Neural cell (in vitro differentiated cells): Measurements from ENCODE around the gene NCAM1. TPM values are rescaled to one million over a fixed set of nuclear protein-coding genes. Genes with fewer than 3 reads are reported as not detected.

Experiments
- H2AFZ ChIP-seq: fragments of 200-600, 300-800 bp; sonication (generic), shearing (Covaris generic); 2 replicates; pipeline ENCODE4 v1.6.0; 2014; ENCODE audit warnings: low read depth, mild to moderate bottlenecking, antibody characterized with exemption, low read length, moderate library complexity
- H3F3A ChIP-seq: fragments of 200-600 bp; shearing (Covaris generic); 2 replicates; pipeline ENCODE4 v1.6.1; 2016; ENCODE audit warnings: mild to moderate bottlenecking, moderate library complexity, mixed read lengths, antibody characterized with exemption, low read length; ENCODE audit not compliant: insufficient read depth, poor library complexity, severe bottlenecking
- H3K27ac ChIP-seq: fragments of 200-600, 300-800 bp; sonication (generic), shearing (Covaris generic); 2 replicates; pipeline ENCODE4 v1.5.1; 2014; ENCODE audit warnings: mild to moderate bottlenecking, low read length, moderate library complexity
- H3K27me3 ChIP-seq: fragments of 300-800, 200-600 bp; sonication (generic), shearing (Covaris generic); 2 replicates; pipeline ENCODE4 v1.6.0; 2014; ENCODE audit warnings: mild to moderate bottlenecking, low read depth, low read length, moderate library complexity; ENCODE audit not compliant: insufficient read depth
- H3K36me3 ChIP-seq: fragments of 300-800, 200-600 bp; sonication (generic), shearing (Covaris generic); 2 replicates; pipeline ENCODE4 v1.5.1; 2014; ENCODE audit warnings: mild to moderate bottlenecking, antibody characterized with exemption, low read length, moderate library complexity; ENCODE audit not compliant: insufficient read depth
- H3K4me2 ChIP-seq: fragments of 300-800, 200-600 bp; sonication (generic), shearing (Covaris generic); 2 replicates; pipeline ENCODE4 v1.6.0; 2014; ENCODE audit warnings: mild to moderate bottlenecking, low read length
- H3K4me3 ChIP-seq: fragments of 300-800, 200-600 bp; sonication (generic), shearing (Covaris generic); 2 replicates; pipeline ENCODE4 v1.5.1; 2014; ENCODE audit warnings: mild to moderate bottlenecking, low read length, moderate library complexity
- H3K79me2 ChIP-seq: fragments of 200-600 bp; shearing (Covaris generic); replicated peaks from 2 replicates; pipeline ENCODE4 v1.6.0; 2014; ENCODE audit warnings: mild to moderate bottlenecking, low read length, moderate library complexity; ENCODE audit not compliant: insufficient read depth
- H3K9ac ChIP-seq: fragments of 300-800, 200-600 bp; sonication (generic), shearing (Covaris generic); 2 replicates; pipeline ENCODE4 v1.6.1; 2016; ENCODE audit warnings: mild to moderate bottlenecking, low read length, mixed read lengths
- H3K9me2 ChIP-seq: fragments of 200-600 bp; shearing (Covaris generic); 2 replicates; pipeline ENCODE4 v1.6.1; 2016; ENCODE audit warnings: mild to moderate bottlenecking, low read length, mixed read lengths; ENCODE audit not compliant: insufficient read depth
- H3K9me3 ChIP-seq: fragments of 200-600, 300-800 bp; sonication (generic), shearing (Covaris generic); 2 replicates; pipeline ENCODE4 v1.6.1; 2016; ENCODE audit warnings: mild to moderate bottlenecking, mixed run types, low read length, moderate library complexity, mixed read lengths
- H4K20me1 ChIP-seq: fragments of 200-600 bp; shearing (Covaris generic); 2 replicates; pipeline ENCODE4 v1.6.1; 2016; ENCODE audit warnings: mild to moderate bottlenecking, mixed run types; ENCODE audit not compliant: insufficient read depth
- EP300 ChIP-seq: fragments of 450-650 bp; conservative IDR thresholded peaks from 2 replicates; pipeline ENCODE4 v1.6.1; 2014; ENCODE audit warnings: antibody characterized with exemption, mild to moderate bottlenecking, moderate library complexity; ENCODE audit not compliant: poor library complexity, severe bottlenecking
- EZH2 ChIP-seq: fragments of 200-600, 300-800 bp; shearing (Covaris generic), sonication (generic); IDR thresholded peaks from 2 replicates; pipeline ENCODE4 v1.6.1; 2014; ENCODE audit warnings: antibody characterized with exemption, low read length, borderline replicate concordance, mild to moderate bottlenecking; ENCODE audit not compliant: insufficient read depth, poor library complexity, severe bottlenecking
- MXI1 ChIP-seq: fragments of 450-650 bp; conservative IDR thresholded peaks from 2 replicates; pipeline ENCODE4 v1.6.1; 2014; ENCODE audit warnings: antibody characterized with exemption, mild to moderate bottlenecking; ENCODE audit not compliant: poor library complexity, severe bottlenecking
- RAD21 ChIP-seq: fragments of 450-650 bp; conservative IDR thresholded peaks from 2 replicates; pipeline ENCODE4 v1.6.1; 2014; ENCODE audit warnings: antibody characterized with exemption, mild to moderate bottlenecking, moderate library complexity
- SMC3 ChIP-seq: fragments of 450-650 bp; conservative IDR thresholded peaks from 2 replicates; pipeline ENCODE4 v1.6.1; 2014; ENCODE audit warnings: antibody characterized with exemption, mild to moderate bottlenecking, moderate library complexity; ENCODE audit not compliant: poor library complexity
- TAF1 ChIP-seq: IDR thresholded peaks from 2 replicates; pipeline ENCODE4 v1.6.1; 2012; ENCODE audit warnings: low read depth
- polyA plus RNA-seq: library from polyadenylated mRNA; depleted of rRNA; stranded (reverse); fragments of >200 nt; gene quantifications from 2 replicates; pipeline ENCODE4 v1.2.3, GENCODE V29; 2014
- TF ChIP-seq, protein P1 (sequence below): IDR thresholded peaks from 2 replicates; pipeline ENCODE4 v1.6.1; 2012; ENCODE audit warnings: borderline replicate concordance
- TF ChIP-seq, protein P2 (sequence below): fragments of 450-650 bp; IDR thresholded peaks from 2 replicates; pipeline ENCODE4 v1.5.1; 2014; ENCODE audit warnings: antibody characterized with exemption, mild to moderate bottlenecking, moderate library complexity; ENCODE audit not compliant: poor library complexity, severe bottlenecking

The NCAM1 gene
- polyA plus RNA-seq, 1 donor from 2014 or later: 120 TPM

DNA sequence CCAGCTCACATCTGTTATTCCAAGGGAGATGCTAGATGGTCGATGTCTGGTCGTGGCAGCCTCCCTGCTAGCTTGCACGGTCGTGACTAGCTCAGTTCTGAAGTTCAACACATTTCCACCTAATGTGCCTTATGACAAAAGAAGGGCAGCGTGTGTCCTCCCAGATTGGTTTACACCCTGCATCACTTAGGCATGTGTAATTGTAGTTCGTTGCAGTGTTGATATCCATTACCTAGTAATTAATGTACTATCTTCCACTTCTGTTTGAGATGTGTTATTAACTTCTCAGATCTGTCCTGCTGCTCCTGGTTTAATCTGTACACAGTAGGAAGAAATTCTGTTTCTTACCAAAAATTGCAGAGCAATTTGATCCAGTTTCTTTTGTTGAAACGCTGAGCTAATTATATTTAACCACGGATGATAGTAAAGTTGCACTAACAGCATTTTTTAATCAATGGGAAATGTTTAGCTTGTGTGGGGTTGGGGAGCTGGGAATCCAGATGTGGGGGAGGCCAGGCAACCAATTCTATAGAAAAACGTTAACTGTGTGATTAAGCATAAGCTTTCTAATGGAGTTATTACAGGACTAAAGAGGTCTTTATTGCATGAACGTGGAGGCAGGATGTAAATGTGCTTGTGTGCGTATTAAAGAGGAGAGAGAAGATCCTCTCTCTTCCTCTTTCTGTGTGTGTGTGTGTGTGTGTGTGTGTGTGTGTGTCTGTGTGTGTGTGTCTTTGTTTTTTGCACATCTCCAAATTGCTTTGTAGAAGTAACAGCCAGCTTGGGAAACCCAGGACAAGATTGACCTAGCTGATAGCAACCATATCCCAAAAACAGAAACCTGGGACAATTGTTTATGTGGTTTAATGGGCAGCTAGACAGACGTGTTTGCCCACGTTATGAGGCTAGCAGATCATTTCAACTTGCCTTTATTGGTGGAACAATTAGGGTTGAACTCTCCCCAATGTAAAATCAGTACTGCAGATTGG, 207.4 kb downstream of the NCAM1 start:
- Histone ChIP-seq H3K4me2 (no peak overlapping the region), H3K9ac (no peak overlapping the region), H3K27ac (no peak overlapping the region), H2AFZ (no peak overlapping the region), H3K27me3 (no peaks in the 10 kb centered on the region), H3K36me3 (no peaks in the 10 kb centered on the region), H3K4me3 (no peak overlapping the region), H3F3A (no peaks in the 10 kb centered on the region), H3K9me2 (no peaks in the 10 kb centered on the region), H4K20me1 (peaks cover 14% of the 10 kb centered on the region), H3K9me3 (no peaks in the 10 kb centered on the region), H3K79me2 (peaks cover 25% of the 10 kb centered on the region)
- no peak for TF ChIP-seq RAD21
- TF ChIP-seq, protein P1, sequence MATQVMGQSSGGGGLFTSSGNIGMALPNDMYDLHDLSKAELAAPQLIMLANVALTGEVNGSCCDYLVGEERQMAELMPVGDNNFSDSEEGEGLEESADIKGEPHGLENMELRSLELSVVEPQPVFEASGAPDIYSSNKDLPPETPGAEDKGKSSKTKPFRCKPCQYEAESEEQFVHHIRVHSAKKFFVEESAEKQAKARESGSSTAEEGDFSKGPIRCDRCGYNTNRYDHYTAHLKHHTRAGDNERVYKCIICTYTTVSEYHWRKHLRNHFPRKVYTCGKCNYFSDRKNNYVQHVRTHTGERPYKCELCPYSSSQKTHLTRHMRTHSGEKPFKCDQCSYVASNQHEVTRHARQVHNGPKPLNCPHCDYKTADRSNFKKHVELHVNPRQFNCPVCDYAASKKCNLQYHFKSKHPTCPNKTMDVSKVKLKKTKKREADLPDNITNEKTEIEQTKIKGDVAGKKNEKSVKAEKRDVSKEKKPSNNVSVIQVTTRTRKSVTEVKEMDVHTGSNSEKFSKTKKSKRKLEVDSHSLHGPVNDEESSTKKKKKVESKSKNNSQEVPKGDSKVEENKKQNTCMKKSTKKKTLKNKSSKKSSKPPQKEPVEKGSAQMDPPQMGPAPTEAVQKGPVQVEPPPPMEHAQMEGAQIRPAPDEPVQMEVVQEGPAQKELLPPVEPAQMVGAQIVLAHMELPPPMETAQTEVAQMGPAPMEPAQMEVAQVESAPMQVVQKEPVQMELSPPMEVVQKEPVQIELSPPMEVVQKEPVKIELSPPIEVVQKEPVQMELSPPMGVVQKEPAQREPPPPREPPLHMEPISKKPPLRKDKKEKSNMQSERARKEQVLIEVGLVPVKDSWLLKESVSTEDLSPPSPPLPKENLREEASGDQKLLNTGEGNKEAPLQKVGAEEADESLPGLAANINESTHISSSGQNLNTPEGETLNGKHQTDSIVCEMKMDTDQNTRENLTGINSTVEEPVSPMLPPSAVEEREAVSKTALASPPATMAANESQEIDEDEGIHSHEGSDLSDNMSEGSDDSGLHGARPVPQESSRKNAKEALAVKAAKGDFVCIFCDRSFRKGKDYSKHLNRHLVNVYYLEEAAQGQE: no peak
- TF ChIP-seq SMC3: no peak
- TF ChIP-seq, protein P2, sequence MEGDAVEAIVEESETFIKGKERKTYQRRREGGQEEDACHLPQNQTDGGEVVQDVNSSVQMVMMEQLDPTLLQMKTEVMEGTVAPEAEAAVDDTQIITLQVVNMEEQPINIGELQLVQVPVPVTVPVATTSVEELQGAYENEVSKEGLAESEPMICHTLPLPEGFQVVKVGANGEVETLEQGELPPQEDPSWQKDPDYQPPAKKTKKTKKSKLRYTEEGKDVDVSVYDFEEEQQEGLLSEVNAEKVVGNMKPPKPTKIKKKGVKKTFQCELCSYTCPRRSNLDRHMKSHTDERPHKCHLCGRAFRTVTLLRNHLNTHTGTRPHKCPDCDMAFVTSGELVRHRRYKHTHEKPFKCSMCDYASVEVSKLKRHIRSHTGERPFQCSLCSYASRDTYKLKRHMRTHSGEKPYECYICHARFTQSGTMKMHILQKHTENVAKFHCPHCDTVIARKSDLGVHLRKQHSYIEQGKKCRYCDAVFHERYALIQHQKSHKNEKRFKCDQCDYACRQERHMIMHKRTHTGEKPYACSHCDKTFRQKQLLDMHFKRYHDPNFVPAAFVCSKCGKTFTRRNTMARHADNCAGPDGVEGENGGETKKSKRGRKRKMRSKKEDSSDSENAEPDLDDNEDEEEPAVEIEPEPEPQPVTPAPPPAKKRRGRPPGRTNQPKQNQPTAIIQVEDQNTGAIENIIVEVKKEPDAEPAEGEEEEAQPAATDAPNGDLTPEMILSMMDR: no peak
- TF ChIP-seq EZH2: no peak

DNA sequence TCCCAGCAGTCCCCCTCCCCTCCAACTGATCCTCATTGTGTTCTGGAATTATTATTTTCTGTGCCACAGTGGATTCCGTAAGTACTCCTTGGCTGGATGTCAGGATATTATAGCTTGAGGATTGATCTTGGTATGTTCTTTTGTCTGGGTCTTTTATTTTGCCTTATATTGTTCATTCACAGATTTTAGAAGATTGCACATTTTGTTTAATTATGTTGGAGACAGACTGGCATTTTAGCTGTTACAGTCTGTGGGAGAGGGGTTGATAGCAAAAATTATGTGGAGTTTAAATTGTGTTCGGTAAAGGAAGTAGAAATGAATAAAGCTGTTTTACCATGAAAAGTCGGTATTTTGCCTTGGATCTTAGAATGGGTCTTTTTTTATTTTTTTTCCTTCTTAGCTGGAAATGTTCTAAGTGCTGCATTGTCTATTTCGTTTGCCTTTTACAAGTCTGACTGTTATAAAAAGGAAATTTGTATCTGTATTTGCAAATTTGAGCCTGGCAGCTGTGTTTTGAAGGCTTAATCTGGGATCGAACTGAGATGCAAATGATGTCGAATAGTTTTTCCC, 211.2 kb downstream of the NCAM1 start:
- Histone ChIP-seq H3K27ac (no peak overlapping the region), H3K79me2 (peaks cover 41% of the 10 kb centered on the region), H3K9me2 (no peaks in the 10 kb centered on the region), H2AFZ (no peak overlapping the region), H4K20me1 (peaks cover 14% of the 10 kb centered on the region), H3F3A (no peaks in the 10 kb centered on the region), H3K27me3 (no peaks in the 10 kb centered on the region), H3K4me3 (no peak overlapping the region), H3K4me2 (no peak overlapping the region), H3K9ac (no peak overlapping the region), H3K9me3 (no peaks in the 10 kb centered on the region), H3K36me3 (no peaks in the 10 kb centered on the region)
- TF ChIP-seq EP300 (no peak), TAF1 (no peak), MXI1 (no peak)
- TF ChIP-seq, protein P2: no peak
